Measurements from ENCODE around the gene AK4.
A peak's percentile ranks its signal among the peaks of the same experiment; 100 is the strongest.

Gene AK4

GRCh38 chr1:65253800-65254319 lies 105.9 kb downstream of the AK4 start:
- Histone ChIP-seq H2AFZ (peak overlapping the region; percentile 80), H3K36me3 (ENCODE audit: control insufficient read depth, insufficient read depth, low read length) (no peaks in the 10 kb centered on the region), H3K9ac (no peak overlapping the region), H3K27me3 (ENCODE audit: control insufficient read depth, insufficient read depth, low read length) (no peaks in the 10 kb centered on the region), H3K9me3 (ENCODE audit: control insufficient read depth, low read length) (no peaks in the 10 kb centered on the region), H3K4me3 (ENCODE audit: low read depth, low read length) (peak overlapping the region; percentile 48), H3K79me2 (no peaks in the 10 kb centered on the region), H3K4me1 (no peaks in the 10 kb centered on the region), H3K4me2 (ENCODE audit: low read length) (peak overlapping the region; percentile 64), H3K27ac (peak overlapping the region; percentile 47)
- TF ChIP-seq, protein P1, sequence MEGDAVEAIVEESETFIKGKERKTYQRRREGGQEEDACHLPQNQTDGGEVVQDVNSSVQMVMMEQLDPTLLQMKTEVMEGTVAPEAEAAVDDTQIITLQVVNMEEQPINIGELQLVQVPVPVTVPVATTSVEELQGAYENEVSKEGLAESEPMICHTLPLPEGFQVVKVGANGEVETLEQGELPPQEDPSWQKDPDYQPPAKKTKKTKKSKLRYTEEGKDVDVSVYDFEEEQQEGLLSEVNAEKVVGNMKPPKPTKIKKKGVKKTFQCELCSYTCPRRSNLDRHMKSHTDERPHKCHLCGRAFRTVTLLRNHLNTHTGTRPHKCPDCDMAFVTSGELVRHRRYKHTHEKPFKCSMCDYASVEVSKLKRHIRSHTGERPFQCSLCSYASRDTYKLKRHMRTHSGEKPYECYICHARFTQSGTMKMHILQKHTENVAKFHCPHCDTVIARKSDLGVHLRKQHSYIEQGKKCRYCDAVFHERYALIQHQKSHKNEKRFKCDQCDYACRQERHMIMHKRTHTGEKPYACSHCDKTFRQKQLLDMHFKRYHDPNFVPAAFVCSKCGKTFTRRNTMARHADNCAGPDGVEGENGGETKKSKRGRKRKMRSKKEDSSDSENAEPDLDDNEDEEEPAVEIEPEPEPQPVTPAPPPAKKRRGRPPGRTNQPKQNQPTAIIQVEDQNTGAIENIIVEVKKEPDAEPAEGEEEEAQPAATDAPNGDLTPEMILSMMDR (IDR thresholded peaks at IDR 0.05) = no peak

GRCh38 chr1:65254320-65255034 lies 106.5 kb downstream of the AK4 start:
- Histone ChIP-seq H2AFZ (peak overlapping the region; percentile 84), H3K27me3 (ENCODE audit: control insufficient read depth, insufficient read depth, low read length) (no peaks in the 10 kb centered on the region), H3K4me3 (ENCODE audit: low read depth, low read length) (peak overlapping the region; percentile 62), H3K36me3 (ENCODE audit: control insufficient read depth, insufficient read depth, low read length) (no peaks in the 10 kb centered on the region), H3K4me2 (ENCODE audit: low read length) (peak overlapping the region; percentile 91), H3K9me3 (ENCODE audit: control insufficient read depth, low read length) (no peaks in the 10 kb centered on the region), H3K9ac (no peak overlapping the region), H3K4me1 (no peaks in the 10 kb centered on the region), H3K79me2 (no peaks in the 10 kb centered on the region), H3K27ac (peak overlapping the region; percentile 60)
- TF ChIP-seq, protein P1 (IDR thresholded peaks at IDR 0.05) = no peak

DNA sequence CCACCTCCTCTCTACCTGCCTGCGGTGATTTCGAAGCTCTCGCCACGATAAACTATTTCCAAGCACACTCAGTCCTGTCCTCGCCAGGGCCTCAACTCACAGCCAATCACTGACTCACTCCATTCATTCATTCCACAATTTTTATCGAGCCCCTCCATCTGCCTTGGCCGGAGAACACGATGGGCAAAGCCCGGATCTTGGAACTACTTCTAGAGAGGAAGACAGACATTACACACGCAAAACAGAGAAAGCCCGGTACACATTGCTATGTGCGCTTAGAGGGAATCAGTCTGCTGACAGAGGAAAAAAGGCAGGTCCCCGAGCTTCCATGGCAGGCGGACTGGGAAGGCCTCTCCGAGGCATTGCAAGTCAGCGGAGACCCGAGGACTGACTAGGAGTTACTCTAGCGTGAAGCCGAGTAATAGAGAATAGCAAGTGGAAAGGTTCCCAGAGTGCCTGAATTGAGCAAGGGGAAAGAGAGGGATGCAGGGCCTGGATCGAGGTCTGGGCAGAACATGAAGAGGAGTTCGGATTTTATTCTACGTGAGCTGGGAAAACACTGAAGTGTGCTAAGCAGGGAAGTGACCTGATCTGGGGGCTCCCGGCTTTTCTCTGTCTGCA lies 107.1 kb downstream of the AK4 start:
- no peak overlapping the region for H3K9ac ChIP-seq
- no peaks in the 10 kb centered on the region for H3K27me3 ChIP-seq (ENCODE audit: control insufficient read depth, insufficient read depth, low read length)
- H3K4me3 ChIP-seq (ENCODE audit: low read depth, low read length) = peak overlapping the region; percentile 62
- peak overlapping the region; percentile 60 for H3K27ac ChIP-seq
- TF ChIP-seq, protein P1 (IDR thresholded peaks at IDR 0.05) = no peak
- H3K9me3 ChIP-seq (ENCODE audit: control insufficient read depth, low read length) = no peaks in the 10 kb centered on the region
- H2AFZ ChIP-seq = peak overlapping the region; percentile 84
- no peaks in the 10 kb centered on the region for H3K36me3 ChIP-seq (ENCODE audit: control insufficient read depth, insufficient read depth, low read length)
- no peaks in the 10 kb centered on the region for H3K4me1 ChIP-seq
- H3K79me2 ChIP-seq = no peaks in the 10 kb centered on the region
- peak overlapping the region; percentile 91 for H3K4me2 ChIP-seq (ENCODE audit: low read length)

DNA sequence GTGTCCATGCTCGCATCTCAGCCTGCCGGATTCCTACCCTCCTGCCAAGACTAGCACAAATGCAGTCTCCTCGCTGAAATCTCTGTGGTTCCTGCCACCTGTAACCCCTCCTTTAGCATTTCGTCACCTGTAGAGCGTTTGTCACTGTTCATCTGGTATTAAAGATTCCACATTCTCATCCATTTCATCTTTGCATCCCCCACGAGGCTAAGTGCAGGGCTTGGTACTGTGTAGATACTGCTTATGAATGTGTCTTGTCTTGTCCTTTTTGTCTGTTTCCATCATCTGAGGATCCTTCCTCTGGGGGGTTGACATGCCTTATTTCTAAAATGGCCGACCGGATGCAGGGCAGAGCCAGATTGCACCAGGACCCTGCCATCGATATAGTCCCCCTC lies 107.7 kb downstream of the AK4 start:
- H3K27ac ChIP-seq = no peak overlapping the region
- no peak overlapping the region for H3K9ac ChIP-seq

More for the DNA sequence above, 107.7 kb downstream of the AK4 start:
- H3K4me3 ChIP-seq (ENCODE audit: low read depth, low read length) = no peak overlapping the region
- H3K27me3 ChIP-seq (ENCODE audit: control insufficient read depth, insufficient read depth, low read length) = no peaks in the 10 kb centered on the region
- H3K36me3 ChIP-seq (ENCODE audit: control insufficient read depth, insufficient read depth, low read length) = no peaks in the 10 kb centered on the region
- no peaks in the 10 kb centered on the region for H3K9me3 ChIP-seq (ENCODE audit: control insufficient read depth, low read length)
- TF ChIP-seq, protein P1 (IDR thresholded peaks at IDR 0.05) = no peak
- no peak overlapping the region for H2AFZ ChIP-seq
- no peaks in the 10 kb centered on the region for H3K4me1 ChIP-seq
- no peaks in the 10 kb centered on the region for H3K79me2 ChIP-seq
- H3K4me2 ChIP-seq (ENCODE audit: low read length) = no peak overlapping the region

Measured in parathyroid adenoma (tissue), 2 donors.